H1 (cell line): Measurements from ENCODE around the gene RNF123. TPM values are rescaled to one million over a fixed set of nuclear protein-coding genes. Genes with fewer than 3 reads are reported as not detected.

Experiments used
- CTCF ChIA-PET: fragments of 300-600 bp; sonication (Branson Sonifier 250); formaldehyde crosslinking; loops from one replicate; lab custom pipeline; 2021; ENCODE audit not compliant: partially characterized antibody; lab: Charles Lee
- POLR2A ChIA-PET: fragments of 300-600 bp; sonication (Branson Sonifier 250); formaldehyde crosslinking; loops from one replicate; lab custom pipeline; 2021; ENCODE audit warnings: inconsistent platforms; ENCODE audit not compliant: partially characterized antibody; lab: Charles Lee
- DNase-seq, 2 experiments: peaks; one replicate each; pipeline versions ENCODE4 v3.0.0 to v3.0.0-alpha.2; 2010 to 2022; ENCODE audit warnings: low spot score in 2 of 2, low read depth in 1 of 2, mixed read lengths in 1 of 2
- FAIRE-seq: peaks from 2 replicates; lab custom pipeline; 2011; peaks lifted over from hg19 to GRCh38; lab: Jason Lieb, UNC
- H2AFZ ChIP-seq: 2 replicates; pipeline ENCODE4 v1.8.1; 2012; ENCODE audit warnings: low read length, inconsistent platforms
- H2AK5ac ChIP-seq: 2 replicates; pipeline ENCODE4 v1.6.1; 2013; ENCODE audit warnings: low read depth, low read length
- H2BK120ac ChIP-seq: replicated peaks from 2 replicates; pipeline ENCODE3; 2013; ENCODE audit warnings: low read depth, low read length, inconsistent platforms
- H2BK12ac ChIP-seq: 2 replicates; pipeline ENCODE4 v1.6.1; 2013; ENCODE audit warnings: low read depth, low read length
- H2BK15ac ChIP-seq: 2 replicates; pipeline ENCODE4 v1.6.1; 2013; ENCODE audit warnings: low read length
- H2BK20ac ChIP-seq: 2 replicates; pipeline ENCODE4 v1.6.1; 2013; ENCODE audit warnings: low read length
- H2BK5ac ChIP-seq: 2 replicates; pipeline ENCODE4 v1.6.1; 2013; ENCODE audit warnings: low read depth, low read length
- H3K14ac ChIP-seq: 2 replicates; pipeline ENCODE4 v1.6.1; 2013; ENCODE audit warnings: inconsistent platforms; ENCODE audit not compliant: insufficient read length
- H3K18ac ChIP-seq: 2 replicates; pipeline ENCODE4 v1.6.1; 2013; ENCODE audit warnings: low read length; ENCODE audit errors: extremely low read depth
- H3K23ac ChIP-seq: 2 replicates; pipeline ENCODE4 v1.6.1; 2013; ENCODE audit warnings: inconsistent platforms; ENCODE audit not compliant: insufficient read length
- H3K23me2 ChIP-seq: 2 replicates; pipeline ENCODE4 v1.6.1; 2013; ENCODE audit warnings: low read depth, low read length
- H3K27ac ChIP-seq: 2 replicates; pipeline ENCODE4 v1.6.1; 2011; ENCODE audit warnings: low read depth, low read length, inconsistent platforms
- H3K27me3 ChIP-seq, 4 experiments: replicated peaks in 1 of 4; 1 replicate in 1 of 4; 2 replicates in 3 of 4; pipeline versions ENCODE4 v1.6.1 to v1.8.1; 2011 to 2013; ENCODE audit warnings: low read length in 3 of 4, mild to moderate bottlenecking in 3 of 4, inconsistent platforms in 2 of 4, mixed read lengths in 2 of 4, moderate library complexity in 1 of 4; ENCODE audit not compliant: control insufficient read depth in 3 of 4, insufficient read depth in 3 of 4; ENCODE audit errors: extremely low read depth in 1 of 4
- H3K36me3 ChIP-seq, 4 experiments: 2 replicates each; pipeline versions ENCODE4 v1.6.1 to v1.8.1; 2011 to 2013; ENCODE audit warnings: mild to moderate bottlenecking in 4 of 4, low read length in 3 of 4, moderate library complexity in 2 of 4, control low read depth in 1 of 4, inconsistent platforms in 1 of 4; ENCODE audit not compliant: insufficient read depth in 4 of 4, control insufficient read depth in 2 of 4
- H3K4ac ChIP-seq: replicated peaks from 2 replicates; pipeline ENCODE3; 2013; ENCODE audit warnings: low read length, low read depth, mixed read lengths, inconsistent platforms; ENCODE audit not compliant: insufficient read length
- H3K4me1 ChIP-seq, 4 experiments: replicated peaks in 1 of 4; 1 replicate in 1 of 4; 2 replicates in 3 of 4; pipeline versions ENCODE4 v1.6.1 to v1.8.1; 2011 to 2013; ENCODE audit warnings: low read length in 3 of 4, inconsistent platforms in 2 of 4, mixed read lengths in 1 of 4; ENCODE audit not compliant: insufficient read depth in 4 of 4, control insufficient read depth in 3 of 4
- H3K4me2 ChIP-seq, 2 experiments: 2 replicates each; pipeline versions ENCODE4 v1.6.1 to v1.8.1; 2011 to 2013; ENCODE audit warnings: low read depth in 2 of 2, low read length in 2 of 2, control low read depth in 1 of 2, inconsistent platforms in 1 of 2, mild to moderate bottlenecking in 1 of 2; ENCODE audit not compliant: insufficient read depth in 1 of 2
- H3K4me3 ChIP-seq, 4 experiments: fragments of 200-600, 300-600 bp in 1 of 4; sonication (generic), shearing (Covaris generic), sonication (Bioruptor Twin) in 1 of 4; 2 replicates each; pipeline versions ENCODE4 v1.5.1 to v1.8.1; 2011 to 2016; ENCODE audit warnings: low read length in 4 of 4, low read depth in 3 of 4, control low read depth in 2 of 4, inconsistent platforms in 2 of 4, mild to moderate bottlenecking in 2 of 4, mixed read lengths in 1 of 4, moderate library complexity in 1 of 4; ENCODE audit not compliant: insufficient read depth in 2 of 4; ENCODE audit errors: extremely low read depth in 1 of 4
- H3K56ac ChIP-seq: replicated peaks from 2 replicates; pipeline ENCODE3; 2013; ENCODE audit warnings: low read depth, mild to moderate bottlenecking, mixed read lengths, low read length, inconsistent platforms; ENCODE audit not compliant: insufficient read length
- H3K79me1 ChIP-seq: 2 replicates; pipeline ENCODE4 v1.6.1; 2013; ENCODE audit warnings: low read depth, low read length, control low read depth
- H3K79me2 ChIP-seq, 2 experiments: 2 replicates each; pipeline versions ENCODE4 v1.6.1 to v1.8.1; 2012 to 2013; ENCODE audit warnings: low read length in 2 of 2, mild to moderate bottlenecking in 2 of 2, inconsistent platforms in 1 of 2; ENCODE audit not compliant: insufficient read depth in 2 of 2, control insufficient read depth in 1 of 2
- H3K9ac ChIP-seq, 4 experiments: replicated peaks in 1 of 4; 1 replicate in 1 of 4; 2 replicates in 3 of 4; pipeline versions ENCODE4 v1.6.1 to v1.8.1; 2011 to 2013; ENCODE audit warnings: low read depth in 3 of 4, low read length in 3 of 4, control low read depth in 2 of 4, mild to moderate bottlenecking in 2 of 4, moderate library complexity in 2 of 4, inconsistent platforms in 1 of 4; ENCODE audit errors: extremely low read depth in 1 of 4
- H3K9me3 ChIP-seq, 2 experiments: 2 replicates each; pipeline versions ENCODE4 v1.6.1 to v1.8.1; 2012 to 2013; ENCODE audit warnings: mild to moderate bottlenecking in 2 of 2, moderate library complexity in 2 of 2, control low read depth in 1 of 2, inconsistent platforms in 1 of 2, low read depth in 1 of 2, low read length in 1 of 2, mixed read lengths in 1 of 2; ENCODE audit not compliant: insufficient read depth in 2 of 2
- H4K20me1 ChIP-seq, 2 experiments: replicated peaks in 1 of 2; 2 replicates each; pipeline versions ENCODE3 to v1.8.1; 2011 to 2013; ENCODE audit warnings: inconsistent platforms in 2 of 2, low read length in 2 of 2, mild to moderate bottlenecking in 1 of 2; ENCODE audit not compliant: insufficient read depth in 2 of 2, control insufficient read depth in 1 of 2
- H4K5ac ChIP-seq: 2 replicates; pipeline ENCODE4 v1.6.1; 2013; ENCODE audit warnings: low read length, low read depth, mixed read lengths, inconsistent platforms; ENCODE audit not compliant: insufficient read length
- H4K8ac ChIP-seq: 2 replicates; pipeline ENCODE4 v1.8.0; 2013; ENCODE audit warnings: mild to moderate bottlenecking, moderate library complexity, low read length, inconsistent platforms; ENCODE audit not compliant: insufficient read depth; ENCODE audit errors: extremely low read depth
- H4K91ac ChIP-seq: replicated peaks from 2 replicates; pipeline ENCODE3; 2013; ENCODE audit warnings: low read length, mixed read lengths, inconsistent platforms; ENCODE audit not compliant: insufficient read length
- ASH2L ChIP-seq: fragments of 200-600, 300-600 bp; sonication (generic); IDR thresholded peaks from one replicate; pipeline ENCODE4 v1.7.1; 2017; ENCODE audit warnings: low read length
- ATF3 ChIP-seq: IDR thresholded peaks from 2 replicates; pipeline ENCODE4 v1.6.1; 2011; ENCODE audit warnings: low read depth, mild to moderate bottlenecking, low read length; ENCODE audit not compliant: insufficient read depth
- BACH1 ChIP-seq: IDR thresholded peaks from 2 replicates; pipeline ENCODE4 v1.6.1; 2012; ENCODE audit warnings: low read length, improper control_type of control experiment
- GABPA ChIP-seq: IDR thresholded peaks from 2 replicates; pipeline ENCODE4 v1.6.1; 2011; ENCODE audit warnings: mild to moderate bottlenecking, low read length, moderate library complexity, borderline replicate concordance; ENCODE audit not compliant: insufficient read depth
- HDAC6 ChIP-seq: IDR thresholded peaks from one replicate; pipeline ENCODE4 v1.7.1; 2012; ENCODE audit warnings: low read depth, mild to moderate bottlenecking, inconsistent platforms, low read length, moderate library complexity
- KDM1A ChIP-seq: fragments of 200-600, 300-600 bp; sonication (generic); IDR thresholded peaks from 2 replicates; pipeline ENCODE4 v1.7.1; 2016; ENCODE audit warnings: mild to moderate bottlenecking, low read length, borderline replicate concordance
- MAX ChIP-seq: IDR thresholded peaks from 2 replicates; pipeline ENCODE4 v1.6.1; 2012; ENCODE audit warnings: inconsistent platforms
- RBBP5 ChIP-seq: IDR thresholded peaks from 2 replicates; pipeline ENCODE4 v1.7.1; 2012; ENCODE audit warnings: low read depth, mild to moderate bottlenecking, inconsistent platforms, low read length, moderate library complexity, borderline replicate concordance
- TAF1 ChIP-seq: IDR thresholded peaks from 2 replicates; pipeline ENCODE4 v1.6.1; 2011; ENCODE audit warnings: mild to moderate bottlenecking, low read depth, low read length
- YY1 ChIP-seq: IDR thresholded peaks from 2 replicates; pipeline ENCODE4 v1.6.1; 2011; ENCODE audit warnings: low read depth, mild to moderate bottlenecking, low read length
- WGBS, 2 experiments: shearing (Covaris generic) in 1 of 2; methylation state at CpG; one replicate each; pipeline versions ENCODE4 v1.1.6 to v1.1.7; 2013 to 2015; ENCODE audit warnings: low lambda C conversion rate in 2 of 2, mixed read lengths in 2 of 2, inconsistent platforms in 1 of 2, low coverage in 1 of 2, missing lambda C conversion rate in 1 of 2; ENCODE audit not compliant: insufficient replicate concordance in 2 of 2, insufficient coverage in 1 of 2, insufficient read length in 1 of 2; ENCODE audit errors: extremely low coverage in 1 of 2, missing lambda C conversion rate in 1 of 2; 5-methylcytosine and 5-hydroxymethylcytosine counted together
- polyA plus RNA-seq, 7 experiments: library from polyadenylated mRNA; depleted of rRNA in 3 of 7; stranded (reverse) in 5 of 7; unstranded in 2 of 7; fragments of >200 nt in 5 of 7; fragments of 200-250 nt in 2 of 7; gene quantifications; 1 replicate in 5 of 7; 2 replicates in 1 of 7; 4 replicates in 1 of 7; pipeline versions ENCODE4 v1.2.1 to v1.2.3, GENCODE V29; 2011 to 2013; ENCODE audit warnings: missing spikeins in 2 of 7, mixed read lengths in 2 of 7
- total RNA-seq: library from RNA; stranded (reverse); fragmentation: NEBNext Ultra II Directional; extraction: Animal tissue kit (Norgen Biotek cat#: 25700); gene quantifications from 2 replicates; pipeline ENCODE4 v1.2.1, GENCODE V29; 2021

RNF123 gene
- total and polyA plus RNA-seq, 2 of the 8 experiments (the other 6 are each of a cell fraction or from before 2014, with no cell fraction given) = 30.5 to 57.7 TPM

GRCh38 chr3:49738067-49738713 is 48.8 kb downstream of the RNF123 start:
- H2BK12ac ChIP-seq = no peak overlapping the region
- H3K23me2 ChIP-seq = no peaks in the 10 kb centered on the region; the same call in 1 of the 2 replicates
- POLR2A ChIA-PET = no interaction called here

More at GRCh38 chr3:49738067-49738713, 48.8 kb downstream of the RNF123 start:
- no peaks in the 10 kb centered on the region for H3K9me3 ChIP-seq
- no peak overlapping the region for H2BK15ac ChIP-seq
- H3K27me3 ChIP-seq = no peaks in the 10 kb centered on the region
- H3K56ac ChIP-seq = no peak overlapping the region
- H3K23ac ChIP-seq = no peak overlapping the region
- no peak overlapping the region for H3K9ac ChIP-seq
- CTCF ChIA-PET = no interaction called here
- H2BK5ac ChIP-seq = no peak overlapping the region
- peaks cover 0 to 3% of the 10 kb centered on the region in 2 experiments; a peak in 1 of 4 replicates for H3K79me2 ChIP-seq
- no peaks in the 10 kb centered on the region for H3K4me1 ChIP-seq
- no peak overlapping the region for H3K14ac ChIP-seq
- H2AFZ ChIP-seq = no peak overlapping the region
- no peak overlapping the region for H4K91ac ChIP-seq
- WGBS, 2 experiments = 96% methylated on average over 11 of the region's 11 CpGs; no CpG with 5 or more reads in 1 of the 2 experiments
- FAIRE-seq = no peak
- H3K18ac ChIP-seq = no peak overlapping the region
- no peak overlapping the region for H4K5ac ChIP-seq
- no peaks in the 10 kb centered on the region; the same call in 1 of the 2 replicates for H3K79me1 ChIP-seq
- no peak overlapping the region for H3K27ac ChIP-seq
- H3K4ac ChIP-seq = no peak overlapping the region
- H3K4me3 ChIP-seq = no peak overlapping the region
- no peak overlapping the region for H2AK5ac ChIP-seq
- H4K8ac ChIP-seq = no peak overlapping the region
- H3K4me2 ChIP-seq = no peak overlapping the region
- peaks cover 2 to 5% of the 10 kb centered on the region in 2 experiments for H4K20me1 ChIP-seq
- peaks cover 1 to 34% (median 18%) of the 10 kb centered on the region in 4 experiments; a peak in 6 of 8 replicates for H3K36me3 ChIP-seq
- no peak overlapping the region for H2BK120ac ChIP-seq
- DNase-seq = no peak
- no peak overlapping the region for H2BK20ac ChIP-seq
- TF ChIP-seq MAX = no peak
- TF ChIP-seq RBBP5 = no peak
- TF ChIP-seq ASH2L = no peak
- TF ChIP-seq GABPA = no peak
- no peak for TF ChIP-seq ATF3
- TF ChIP-seq KDM1A = no peak
- TF ChIP-seq YY1 = no peak
- no peak for TF ChIP-seq HDAC6
- no peak for TF ChIP-seq TAF1
- TF ChIP-seq BACH1 = no peak
- TF ChIP-seq, all 59 proteins: peak for 0
